K562 (cell line): ENCODE measurements around the gene LPIN1. TPM values are rescaled to one million over a fixed set of nuclear protein-coding genes. Genes with fewer than 3 reads are reported as not detected.

Source experiments
- ATAC-seq: fragments of 200-7000 bp; cut with Tn5 transposase; 3 replicates; pipeline ENCODE4 v1.9.1; 2020; ENCODE audit warnings: moderate library complexity
- BruUV-seq: library from RNA; stranded (reverse); fragments of 400-500 nt; replicated peaks from 2 replicates; lab custom pipeline; 2021; lab: Mats Ljungman, UMichigan
- CTCF ChIA-PET: fragments of 300-600 bp; formaldehyde crosslinking; extraction: SDS; loops from one replicate; lab custom pipeline; 2021; ENCODE audit warnings: low intra/inter-chr PET ratio; lab: Yijun Ruan, JAX
- POLR2A ChIA-PET: fragments of 300-600, 350-650 bp; sonication (Branson Sonifier 250); formaldehyde crosslinking; extraction: SDS; loops from one replicate; lab custom pipeline; 2021; ENCODE audit warnings: antibody characterized with exemption, inconsistent platforms; lab: Yijun Ruan, JAX
- DNase-seq, 4 experiments: peaks; one replicate each; pipeline versions ENCODE4 v3.0.0 to v3.0.0-alpha.2; 2011 to 2018; ENCODE audit warnings: low spot score in 3 of 4, mixed read lengths in 3 of 4; ENCODE audit errors: extremely low read depth in 1 of 4
- FAIRE-seq: peaks from 2 replicates; lab custom pipeline; 2011; peaks lifted over from hg19 to GRCh38; lab: Jason Lieb, UNC
- H2AFZ ChIP-seq: 2 replicates; pipeline ENCODE4 v1.6.0; 2011; ENCODE audit warnings: low read depth, low read length, control low read depth, inconsistent platforms
- H3K27ac ChIP-seq: fragments of 200-600 bp; 3 replicates; pipeline ENCODE4 v1.8.0; 2011; ENCODE audit warnings: low read depth, mild to moderate bottlenecking, control low read depth, inconsistent platforms, low read length, moderate library complexity, mixed read lengths; ENCODE audit errors: extremely low read depth
- H3K27me3 ChIP-seq, 2 experiments: fragments of 300-600 bp in 1 of 2; 2 replicates in 1 of 2; 3 replicates in 1 of 2; pipeline versions ENCODE4 v1.6.0 to v1.8.0; 2011; ENCODE audit warnings: inconsistent platforms in 2 of 2, low read length in 2 of 2, mild to moderate bottlenecking in 1 of 2, mixed read lengths in 1 of 2, moderate library complexity in 1 of 2; ENCODE audit not compliant: control insufficient read depth in 2 of 2, insufficient read depth in 2 of 2
- H3K36me3 ChIP-seq: fragments of 300-600 bp; 3 replicates; pipeline ENCODE4 v1.8.0; 2011; ENCODE audit warnings: mild to moderate bottlenecking, low read length, inconsistent platforms; ENCODE audit not compliant: control insufficient read depth, insufficient read depth
- H3K4me1 ChIP-seq, 2 experiments: fragments of 200-600 bp in 1 of 2; replicated peaks in 1 of 2; 2 replicates in 1 of 2; 3 replicates in 1 of 2; pipeline versions ENCODE4 v1.5.1 to v1.8.0; 2011; ENCODE audit warnings: inconsistent platforms in 2 of 2, low read length in 2 of 2, mild to moderate bottlenecking in 1 of 2, mixed read lengths in 1 of 2, moderate library complexity in 1 of 2; ENCODE audit not compliant: control insufficient read depth in 2 of 2, insufficient read depth in 2 of 2
- H3K4me2 ChIP-seq: 2 replicates; pipeline ENCODE4 v1.6.1; 2011; ENCODE audit warnings: low read length, control low read depth, inconsistent platforms, mixed read lengths; ENCODE audit not compliant: insufficient read depth
- H3K4me3 ChIP-seq: fragments of 200-600 bp; sonication (generic), shearing (Covaris generic); 2 replicates; pipeline ENCODE4 v1.5.1; 2016; ENCODE audit warnings: control low read depth, inconsistent platforms
- H3K79me2 ChIP-seq: fragments of 200-600 bp; 3 replicates; pipeline ENCODE4 v1.8.0; 2011; ENCODE audit warnings: low read length, inconsistent platforms; ENCODE audit not compliant: control insufficient read depth, insufficient read depth
- H3K9ac ChIP-seq, 2 experiments: 2 replicates each; pipeline versions ENCODE4 v1.6.0 to v1.6.1; 2011; ENCODE audit warnings: low read depth in 2 of 2, low read length in 2 of 2, control low read depth in 1 of 2, inconsistent platforms in 1 of 2, mild to moderate bottlenecking in 1 of 2, mixed read lengths in 1 of 2; ENCODE audit not compliant: insufficient read depth in 1 of 2
- H3K9me1 ChIP-seq: one replicate; pipeline ENCODE4 v1.6.0; 2011; ENCODE audit warnings: inconsistent platforms, mild to moderate bottlenecking, low read length, moderate library complexity; ENCODE audit not compliant: control insufficient read depth, insufficient read depth
- H3K9me3 ChIP-seq: replicated peaks from 2 replicates; pipeline ENCODE4 v1.5.1; 2011; ENCODE audit warnings: low read depth, low read length, inconsistent platforms; ENCODE audit not compliant: control insufficient read depth, insufficient read depth
- H4K20me1 ChIP-seq: replicated peaks from 2 replicates; pipeline ENCODE4 v1.6.1; 2011; ENCODE audit warnings: low read length, inconsistent platforms, mixed read lengths; ENCODE audit not compliant: control insufficient read depth, insufficient read depth
- HNRNPH1 ChIP-seq: fragments of 200-400 bp; formaldehyde crosslinking; optimal IDR thresholded peaks from 2 replicates; pipeline ENCODE3; 2017; ENCODE audit warnings: low read depth, mild to moderate bottlenecking, low read length, moderate library complexity
- KLF10 ChIP-seq: fragments of 250-450 bp; sonication (Bioruptor Pico); IDR thresholded peaks from 2 replicates; pipeline ENCODE4 v1.6.1; 2021; ENCODE audit warnings: matching md5 sums
- ZNF655 ChIP-seq: fragments of 250-450 bp; sonication (Bioruptor Pico); IDR thresholded peaks from 2 replicates; pipeline ENCODE4 v1.5.0; 2021
- ZNF717 ChIP-seq: fragments of 250-450 bp; sonication (Bioruptor Pico); IDR thresholded peaks from 2 replicates; pipeline ENCODE4 v1.5.0; 2021
- WGBS: fragments of 100-300 bp; shearing (Covaris generic); methylation state at CpG from one replicate; pipeline ENCODE4 v1.1.6; 2016; ENCODE audit warnings: low coverage, mixed read lengths; ENCODE audit not compliant: insufficient coverage; ENCODE audit errors: missing lambda C conversion rate; 5-methylcytosine and 5-hydroxymethylcytosine counted together
- in situ Hi-C: fragments of 300-500 bp; cut with MboI; formaldehyde crosslinking; loops from 4 replicates; pipeline ENCODE4 v1.15.0; 2018; ENCODE audit warnings: inconsistent platforms, mixed read lengths
- intact Hi-C: fragments of 100-400 bp; cut with micrococcal nuclease; formaldehyde crosslinking; loops from 2 replicates; pipeline ENCODE4 v1.14.2; 2022
- polyA plus RNA-seq, 8 experiments: library from polyadenylated mRNA; depleted of rRNA in 4 of 8; stranded (reverse) in 5 of 8; unstranded in 3 of 8; fragments of >200 nt; fragmentation: Nextera tagmentation in 2 of 8; fragmentation: Illumina TruSeq in 1 of 8; extraction: Ambion mirVana in 2 of 8; extraction: Trizol in 1 of 8; gene quantifications; 2 replicates each; pipeline versions ENCODE4 v1.2.1 to v1.2.3, GENCODE V29; 2011 to 2014; ENCODE audit warnings: inconsistent platforms in 1 of 8, missing spikeins in 1 of 8
- total RNA-seq, 7 experiments: library from RNA; depleted of rRNA in 6 of 7; stranded (reverse); fragments of >200 nt in 6 of 7; fragmentation: Illumina TruSeq in 2 of 7; extraction: Trizol in 2 of 7; gene quantifications; 2 replicates each; pipeline versions ENCODE4 v1.2.1 to v1.2.3, GENCODE V29; 2011 to 2021; ENCODE audit warnings: low replicate concordance in 1 of 7
- TF ChIP-seq, protein P1 (sequence below), 2 experiments: IDR thresholded peaks in 1 of 2; conservative IDR thresholded peaks in 1 of 2; 2 replicates each; pipeline ENCODE4 v1.6.1; 2016; ENCODE audit warnings: low read depth in 2 of 2, mild to moderate bottlenecking in 1 of 2, missing compliant biosample characterization in 1 of 2, missing genetic modification characterization in 1 of 2, moderate library complexity in 1 of 2

Gene LPIN1
- total and polyA plus RNA-seq, 9 of the 15 experiments (the other 6 are each of a cell fraction or from before 2014, with no cell fraction given) = 9.2 to 84.0 (median 27.8) TPM

DNA sequence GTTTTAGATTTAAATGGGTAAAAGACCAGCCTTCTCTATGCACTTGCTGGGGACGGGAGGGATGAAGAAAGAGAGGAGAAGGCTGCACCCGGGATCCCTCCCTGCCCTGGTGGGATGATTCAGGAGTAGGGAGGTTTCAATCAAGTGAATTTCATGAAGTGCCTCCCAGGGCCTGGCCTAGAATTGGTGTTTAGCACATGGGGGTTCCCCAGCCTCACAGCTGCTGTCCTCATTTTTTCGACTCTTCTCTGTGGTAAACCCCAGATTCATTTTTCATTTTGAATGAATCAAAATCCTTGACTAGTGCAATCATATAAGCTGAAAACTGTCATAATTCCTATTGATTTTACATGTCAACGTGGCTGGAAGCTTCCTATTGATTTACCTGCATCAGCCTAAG, 81.1 kb downstream of the LPIN1 start:
- FAIRE-seq (no peak), DNase-seq (no peak), ATAC-seq (no peak)
- no peak overlapping the region for H3K4me2 ChIP-seq
- H3K4me1 ChIP-seq = peaks cover 14 to 26% of the 10 kb centered on the region in 2 experiments
- H3K4me3 ChIP-seq = no peak overlapping the region
- TF ChIP-seq ZNF717 (no peak), ZNF655 (CRISPR knock-in tag) (no peak), HNRNPH1 (no peak), KLF10 (CRISPR knock-in tag) (no peak)
- TF ChIP-seq, protein P1, sequence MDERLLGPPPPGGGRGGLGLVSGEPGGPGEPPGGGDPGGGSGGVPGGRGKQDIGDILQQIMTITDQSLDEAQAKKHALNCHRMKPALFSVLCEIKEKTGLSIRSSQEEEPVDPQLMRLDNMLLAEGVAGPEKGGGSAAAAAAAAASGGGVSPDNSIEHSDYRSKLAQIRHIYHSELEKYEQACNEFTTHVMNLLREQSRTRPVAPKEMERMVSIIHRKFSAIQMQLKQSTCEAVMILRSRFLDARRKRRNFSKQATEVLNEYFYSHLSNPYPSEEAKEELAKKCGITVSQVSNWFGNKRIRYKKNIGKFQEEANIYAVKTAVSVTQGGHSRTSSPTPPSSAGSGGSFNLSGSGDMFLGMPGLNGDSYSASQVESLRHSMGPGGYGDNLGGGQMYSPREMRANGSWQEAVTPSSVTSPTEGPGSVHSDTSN (CRISPR knock-in tag; IDR thresholded peaks at IDR 0.05; ENCODE audit: low read depth) = no peak
- TF ChIP-seq, protein P1 (tag; conservative IDR thresholded peaks at IDR 0.05; ENCODE audit: low read depth) = no peak
- H3K9ac ChIP-seq = no peak overlapping the region
- H3K27me3 ChIP-seq = no peaks in the 10 kb centered on the region
- BruUV-seq = no TSS peak
- ChIA-PET CTCF (interaction anchor here (4.0 kb wide), 1 partner anchor 1179 kb away, joined by 35 read pairs; no protein-coding TSS in a partner anchor), POLR2A (interaction anchor here (0.9 kb wide), 1 partner anchor 46 kb away, joined by 3 read pairs; no protein-coding TSS in a partner anchor)
- in situ Hi-C loops (loop anchor here (5.0 kb wide), 2 partner anchors 890 to 1185 kb away; partner anchors contain the start of gene TRIB2), intact Hi-C loops (no loop called here)
- WGBS = 55% methylated on average over 4 of the region's 4 CpGs
- H3K79me2 ChIP-seq = no peaks in the 10 kb centered on the region
- no peak overlapping the region for H2AFZ ChIP-seq
- peaks cover 42% of the 10 kb centered on the region for H3K36me3 ChIP-seq
- H3K9me3 ChIP-seq = no peaks in the 10 kb centered on the region
- H4K20me1 ChIP-seq = no peaks in the 10 kb centered on the region
- no peak overlapping the region for H3K27ac ChIP-seq
- no peaks in the 10 kb centered on the region for H3K9me1 ChIP-seq
